SK-N-MC (cell line): Measurements from ENCODE around the gene GSTM2.

Experiments used
- EZH2 ChIP-seq: fragments of 200-600 bp; sonication (generic); IDR thresholded peaks from one replicate; pipeline ENCODE4 v1.6.1; 2017; ENCODE audit warnings: antibody characterized with exemption
- POLR2AphosphoS5 ChIP-seq: IDR thresholded peaks from 2 replicates; pipeline ENCODE4 v1.6.1; 2012; ENCODE audit warnings: mild to moderate bottlenecking, low read depth, low read length, borderline replicate concordance

- no peak for TF ChIP-seq POLR2AphosphoS5
- no peak for TF ChIP-seq EZH2
Measured at GRCh38 chr1:109712321-109712864, 44.5 kb downstream of the GSTM2 start.
